ENCODE results near the gene TPCN2. TPM values are rescaled to one million over a fixed set of nuclear protein-coding genes. Genes with fewer than 3 reads are reported as not detected.

The TPCN2 gene
- total and polyA plus RNA-seq, 5 experiments from 2014 or later = 3.8 to 27.2 (median 6.3) TPM

DNA sequence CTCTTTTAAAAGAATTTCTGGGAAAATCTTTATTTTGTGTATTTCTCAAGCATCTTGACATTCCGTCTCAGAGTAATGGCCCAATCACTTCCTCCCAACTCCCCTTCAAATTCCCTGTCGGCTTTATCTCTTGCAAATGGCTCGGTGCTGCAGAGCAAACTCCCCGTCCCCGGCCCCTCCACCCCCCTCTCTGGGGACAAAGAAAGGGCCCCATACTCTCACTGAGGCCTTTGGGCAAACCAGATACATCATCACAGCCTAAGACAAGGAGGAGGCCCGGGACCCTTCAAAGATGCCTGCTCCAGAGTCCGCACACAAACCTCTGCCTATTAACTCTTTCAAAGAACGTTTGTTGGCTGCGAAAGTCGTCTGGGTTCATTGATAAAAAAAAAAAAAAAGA lies 103.1 kb downstream of the TPCN2 start:
- Mint-ChIP-seq H3K27me3 (peaks cover 0 to 5% (median 0%) of the 10 kb centered on the region in 5 donors), H3K4me1 (peaks cover 0 to 11% (median 7%) of the 10 kb centered on the region in 4 donors), H3K27ac (no peak overlapping the region), H3K9me3 (peaks cover 0 to 18% (median 7%) of the 10 kb centered on the region in 9 donors), H3K4me3 (no peak overlapping the region), H3K36me3 (peaks cover 2 to 6% (median 5%) of the 10 kb centered on the region in 3 donors)
- ATAC-seq (no peak), DNase-seq (no peak)
- POLR2A ChIA-PET = no interaction called here

DNA sequence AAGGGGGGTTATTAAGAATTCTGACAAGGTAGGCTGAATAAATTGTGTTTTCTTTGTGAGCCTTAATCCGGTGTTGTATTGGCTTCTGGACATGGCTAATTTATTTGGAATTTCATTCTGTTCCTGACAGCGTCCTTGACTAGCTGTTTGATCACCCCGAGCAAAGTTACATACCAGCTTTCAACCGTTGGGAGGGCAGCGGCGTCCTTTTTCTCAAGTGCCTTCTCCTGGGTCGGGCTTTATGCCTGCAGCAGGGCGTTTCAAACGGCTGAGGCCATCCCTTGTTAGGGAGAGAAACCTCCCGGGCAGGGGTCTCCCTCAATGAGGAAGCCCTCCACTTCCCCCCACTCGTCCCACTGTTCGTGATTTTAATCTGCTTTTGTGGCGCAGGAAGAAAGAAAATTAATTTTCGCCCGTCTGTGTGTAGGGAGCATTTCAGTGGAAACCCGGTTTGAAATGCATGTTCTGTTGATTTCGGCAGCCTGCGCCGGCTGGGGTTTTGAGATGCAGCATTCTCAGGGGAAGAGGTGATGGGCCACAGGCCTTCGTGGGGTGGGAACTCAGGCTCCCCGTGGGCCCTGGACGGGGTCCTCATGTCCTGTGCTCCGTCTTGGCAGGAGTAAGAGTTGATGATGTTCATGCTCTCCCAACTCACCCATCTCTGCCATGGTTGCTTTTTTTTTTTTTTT lies 104.1 kb downstream of the TPCN2 start:
- no peak for ATAC-seq
- Mint-ChIP-seq H3K36me3 (peaks cover 0 to 4% (median 2%) of the 10 kb centered on the region in 3 donors), H3K27me3 (peaks cover 0 to 5% (median 0%) of the 10 kb centered on the region in 5 donors), H3K9me3 (peaks cover 0 to 18% (median 4%) of the 10 kb centered on the region in 9 donors), H3K4me1 (peaks cover 0 to 13% (median 7%) of the 10 kb centered on the region in 4 donors), H3K4me3 (no peak overlapping the region), H3K27ac (no peak overlapping the region)
- POLR2A ChIA-PET = interaction anchor here (0.8 kb wide), 1 partner anchor 13 kb away, joined by 7 read pairs; no protein-coding TSS in a partner anchor
- no peak for DNase-seq

DNA sequence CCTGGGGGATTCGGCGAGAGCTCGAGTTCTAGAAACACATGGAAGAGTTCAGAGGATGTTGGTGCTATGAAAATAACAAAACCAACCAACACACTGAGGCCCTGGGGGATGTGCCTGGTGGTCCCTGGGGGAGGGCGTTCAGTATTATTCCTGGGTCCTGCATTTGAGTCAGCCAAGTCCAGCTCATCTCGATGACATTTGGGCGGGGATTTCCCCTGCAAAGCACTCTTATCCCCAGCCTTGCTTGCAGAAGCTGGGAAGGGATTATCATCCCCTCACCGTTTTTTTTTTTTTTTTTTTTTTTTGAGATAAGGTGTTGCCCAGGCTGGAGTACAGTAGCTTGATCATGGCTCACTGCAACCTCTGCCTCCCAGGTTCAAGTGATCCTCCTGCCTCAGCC lies 104.9 kb downstream of the TPCN2 start:
- POLR2A ChIA-PET = interaction anchor here (0.8 kb wide), 1 partner anchor 13 kb away, joined by 7 read pairs; no protein-coding TSS in a partner anchor
- DNase-seq = no peak
- no peak overlapping the region for H3K27ac Mint-ChIP-seq
- no peak overlapping the region for H3K4me3 Mint-ChIP-seq
- H3K36me3 Mint-ChIP-seq = peaks cover 0 to 3% (median 2%) of the 10 kb centered on the region in 3 donors
- H3K9me3 Mint-ChIP-seq = peaks cover 0 to 15% (median 2%) of the 10 kb centered on the region in 9 donors
- no peak for ATAC-seq
- H3K4me1 Mint-ChIP-seq = peaks cover 0 to 11% (median 5%) of the 10 kb centered on the region in 4 donors
- H3K27me3 Mint-ChIP-seq = peaks cover 0 to 5% (median 0%) of the 10 kb centered on the region in 5 donors

DNA sequence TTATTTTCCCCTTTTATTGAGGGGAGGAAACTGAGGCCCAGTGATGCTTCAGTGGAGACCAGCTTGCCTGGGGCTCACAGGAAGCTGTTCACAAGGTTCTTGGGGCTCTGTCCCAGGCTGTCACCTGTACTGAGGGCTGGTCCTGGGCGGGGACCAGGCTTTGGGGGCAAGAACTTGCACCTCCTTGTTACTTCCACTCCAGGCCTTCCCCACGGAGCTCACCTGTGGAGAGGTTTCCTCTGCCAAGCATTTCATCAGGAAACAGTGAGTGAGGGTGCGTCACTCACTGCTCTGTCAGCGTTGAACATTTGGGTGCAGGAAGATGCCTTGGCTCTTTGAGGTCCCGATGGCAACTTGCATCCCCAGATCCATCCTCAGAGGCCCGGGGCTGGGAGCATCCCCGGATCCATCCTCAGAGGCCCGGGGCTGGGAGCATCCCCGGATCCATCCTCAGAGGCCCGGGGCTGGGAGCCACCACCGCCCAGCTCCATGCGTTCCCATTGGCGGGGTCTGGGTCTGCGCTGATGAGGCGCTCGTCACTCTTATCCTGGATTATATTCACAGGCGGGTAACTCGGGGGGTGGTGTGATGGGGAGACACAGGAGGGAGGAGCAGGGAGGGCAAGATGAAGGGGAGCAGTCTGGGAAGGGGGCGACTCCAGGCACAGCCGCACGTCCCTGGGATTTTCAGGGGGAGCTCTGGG lies 105.6 kb downstream of the TPCN2 start:
- Mint-ChIP-seq H3K27me3 (peaks cover 0 to 7% (median 0%) of the 10 kb centered on the region in 5 donors), H3K27ac (no peak overlapping the region)

DNA sequence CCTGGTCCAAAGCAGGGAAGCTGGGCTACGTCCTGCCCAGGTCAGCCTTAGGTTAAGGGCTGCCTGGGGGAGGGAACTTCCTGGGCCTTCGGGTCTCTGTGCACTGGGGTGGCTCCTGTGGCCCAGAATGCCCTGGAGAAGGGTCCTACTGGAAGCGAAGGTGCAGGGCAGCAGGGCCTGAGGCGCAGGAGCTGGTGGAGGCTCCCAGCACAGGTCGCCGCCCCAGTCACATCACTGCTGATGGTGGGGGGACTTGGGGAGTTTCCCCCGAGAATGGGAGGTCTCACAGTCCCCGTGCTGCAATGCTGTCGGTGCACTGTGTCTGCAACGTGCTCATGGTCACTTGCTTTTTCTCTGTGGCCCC lies 106.2 kb downstream of the TPCN2 start:
- Mint-ChIP-seq H3K9me3 (peaks cover 0 to 10% (median 0%) of the 10 kb centered on the region in 9 donors), H3K4me3 (no peak overlapping the region), H3K27me3 (peaks cover 0 to 9% (median 0%) of the 10 kb centered on the region in 5 donors), H3K4me1 (peaks cover 0 to 7% (median under 1%) of the 10 kb centered on the region in 4 donors), H3K36me3 (peaks cover 0 to 3% (median 0%) of the 10 kb centered on the region in 3 donors), H3K27ac (no peak overlapping the region)
- ATAC-seq (no peak), DNase-seq (no peak)
- POLR2A ChIA-PET = no interaction called here

More for the DNA sequence above, 105.6 kb downstream of the TPCN2 start:
- Mint-ChIP-seq H3K36me3 (peaks cover 0 to 3% (median 0%) of the 10 kb centered on the region in 3 donors), H3K4me3 (no peak overlapping the region), H3K4me1 (peaks cover 0 to 7% (median under 1%) of the 10 kb centered on the region in 4 donors), H3K9me3 (peaks cover 0 to 10% (median 0%) of the 10 kb centered on the region in 9 donors)
- DNase-seq (no peak), ATAC-seq (no peak)
- POLR2A ChIA-PET = no interaction called here

DNA sequence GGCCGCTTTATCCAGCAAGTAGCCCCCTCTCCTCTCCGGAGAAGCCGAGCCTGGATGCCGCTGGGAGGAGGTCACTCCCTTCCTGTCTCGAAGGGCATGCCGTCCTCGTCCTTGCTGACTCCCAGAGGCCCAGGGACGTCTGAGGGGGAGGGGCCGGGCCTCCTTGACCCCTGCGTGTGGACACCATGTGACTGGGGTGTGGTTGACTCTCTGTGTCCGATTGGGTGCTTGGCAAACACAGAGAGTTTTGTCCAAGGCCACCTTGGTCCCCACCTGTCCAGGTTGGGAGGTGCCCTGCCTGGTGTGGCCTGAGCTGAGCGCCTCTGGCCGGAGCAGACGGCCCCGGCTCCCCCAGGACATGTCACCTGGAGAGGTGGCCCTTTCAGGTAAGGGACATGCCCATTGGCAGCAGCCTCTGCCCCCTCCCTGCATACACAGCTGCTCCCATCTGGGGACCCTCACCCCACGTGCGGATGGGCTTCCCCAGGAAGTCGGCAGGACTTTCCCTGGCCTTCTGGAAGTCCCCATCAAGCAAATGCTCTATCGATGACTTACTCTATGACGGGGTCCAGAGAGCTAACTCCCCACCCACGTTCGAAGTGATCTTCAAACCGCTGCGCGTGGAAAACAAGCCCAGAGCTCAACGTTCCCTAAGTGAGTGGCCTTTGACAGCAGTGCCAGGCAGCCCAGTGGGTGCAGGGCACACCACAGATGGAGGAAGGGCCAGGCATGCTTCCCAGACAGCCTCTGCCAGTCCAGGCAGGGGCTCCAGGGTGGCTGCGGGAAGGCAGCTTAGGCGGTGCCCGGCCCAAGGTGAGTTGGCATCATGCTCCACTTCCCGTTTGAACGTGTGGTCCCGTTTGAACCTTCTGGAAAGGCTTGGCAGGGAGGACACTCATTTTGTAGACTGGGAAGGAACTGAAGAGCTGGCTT lies 106.8 kb downstream of the TPCN2 start, which contains the start of gene SMIM38:
Gene SMIM38, plus strand, starts transcription at position 634 of the 933 bp plus-strand sequence. CDS start 1,912 bp downstream, outside the sequence.
- POLR2A ChIA-PET = no interaction called here
- Mint-ChIP-seq H3K4me3 (no peak within 1 kb of the TSS), H3K4me1 (peaks cover 0 to 7% (median under 1%) of the 10 kb centered on the region in 4 donors), H3K27me3 (peaks cover 0 to 9% (median 0%) of the 10 kb centered on the region in 5 donors), H3K36me3 (no peaks in the 10 kb centered on the region), H3K27ac (no peak within 1 kb of the TSS), H3K9me3 (peaks cover 0 to 4% (median 0%) of the 10 kb centered on the region in 9 donors)
- DNase-seq (no peak), ATAC-seq (no peak)

DNA sequence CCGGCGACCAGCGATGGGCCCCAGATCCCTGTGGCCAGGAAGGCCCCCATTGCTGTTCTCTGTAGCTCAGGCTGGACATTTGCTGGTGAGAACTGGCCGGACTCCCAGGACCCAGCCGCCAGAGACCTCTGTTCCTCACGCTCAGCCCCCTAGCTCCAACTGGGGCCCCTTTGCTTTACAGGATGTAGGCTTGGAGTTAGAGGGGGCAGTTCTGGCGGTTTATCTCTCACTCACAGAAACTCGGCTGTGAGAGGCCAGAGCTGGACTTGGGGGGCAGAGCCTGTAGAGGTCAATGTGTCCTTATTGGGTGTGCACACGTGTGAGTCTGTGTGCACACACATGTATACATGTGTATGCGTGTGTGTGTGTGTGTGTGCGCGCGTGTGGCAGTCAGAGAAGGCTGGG lies 107.5 kb downstream of the TPCN2 start:
- H3K27ac Mint-ChIP-seq = no peak overlapping the region
- ATAC-seq (no peak), DNase-seq (no peak)
- peaks cover 0 to 9% (median 0%) of the 10 kb centered on the region in 5 donors for H3K27me3 Mint-ChIP-seq
- no peaks in the 10 kb centered on the region for H3K36me3 Mint-ChIP-seq
- H3K9me3 Mint-ChIP-seq = no peaks in the 10 kb centered on the region
- no peak overlapping the region for H3K4me3 Mint-ChIP-seq
- POLR2A ChIA-PET = no interaction called here
- H3K4me1 Mint-ChIP-seq = peaks cover 0 to 7% (median under 1%) of the 10 kb centered on the region in 4 donors

DNA sequence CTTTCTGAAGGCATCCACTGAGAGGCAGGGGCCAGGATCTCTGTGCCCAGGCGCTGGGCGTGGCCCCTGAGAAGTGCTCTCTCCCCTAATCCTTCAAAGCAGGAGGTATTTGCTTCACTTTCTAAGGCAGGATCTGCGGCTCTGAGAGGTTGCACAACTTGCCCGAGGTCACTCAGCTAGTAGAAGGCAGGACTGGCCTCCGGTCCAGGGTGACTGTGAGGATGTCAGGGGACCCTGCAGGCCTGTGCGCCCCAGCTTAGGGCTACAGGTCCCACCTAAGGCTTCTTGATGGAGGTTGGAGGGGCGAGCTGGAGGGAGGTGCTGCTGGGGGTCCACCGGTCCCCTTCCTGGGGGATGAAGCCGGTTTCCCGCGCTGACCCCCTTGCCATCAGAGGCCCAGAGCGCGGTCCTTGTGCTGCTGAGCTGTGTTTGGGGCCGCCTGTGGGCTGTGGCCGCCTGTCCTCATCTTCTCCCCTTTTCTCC lies 108.0 kb downstream of the TPCN2 start:
- POLR2A ChIA-PET = no interaction called here
- no peak for ATAC-seq
- H3K9me3 Mint-ChIP-seq = no peaks in the 10 kb centered on the region

DNA sequence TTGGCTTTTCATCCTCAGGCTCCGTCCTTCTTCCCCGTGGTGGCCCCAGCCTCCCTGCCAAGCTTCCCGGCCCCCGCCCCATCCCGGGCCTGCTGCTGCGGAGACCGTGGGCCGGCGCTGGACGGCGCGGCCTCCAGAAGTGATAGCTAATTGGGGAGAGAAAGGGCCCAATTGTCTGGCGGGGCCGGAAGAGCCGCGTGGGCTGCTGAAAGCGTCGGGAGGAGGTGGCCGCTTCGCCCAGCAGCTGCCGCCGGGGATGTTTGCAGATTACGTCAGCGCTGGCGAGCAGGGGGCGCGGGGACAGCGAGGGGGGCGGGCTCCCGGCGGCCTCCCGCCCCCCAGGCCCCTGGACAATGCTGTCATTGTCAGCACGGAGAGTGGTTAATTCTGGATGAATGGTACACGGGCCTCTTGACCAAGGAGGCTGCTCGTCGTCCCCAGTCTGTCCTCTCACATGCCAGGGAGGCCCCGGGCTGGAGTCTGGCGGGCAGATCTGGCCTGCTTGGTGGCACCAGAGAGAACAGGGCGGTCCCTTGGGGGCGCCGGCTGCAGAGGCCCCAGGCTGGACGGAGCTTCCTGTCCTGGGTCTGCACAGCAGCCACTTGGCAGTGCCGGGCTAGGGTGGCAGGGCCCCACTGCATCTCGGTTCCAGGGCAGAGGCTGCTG lies 108.6 kb downstream of the TPCN2 start:
- peaks cover 0 to 9% (median 0%) of the 10 kb centered on the region in 5 donors for H3K27me3 Mint-ChIP-seq
- no peak for DNase-seq
- POLR2A ChIA-PET = no interaction called here
- peaks cover 0 to 2% (median 0%) of the 10 kb centered on the region in 9 donors for H3K9me3 Mint-ChIP-seq
- peaks cover 0 to 7% (median under 1%) of the 10 kb centered on the region in 4 donors for H3K4me1 Mint-ChIP-seq
- ATAC-seq = no peak
- H3K27ac Mint-ChIP-seq = no peak overlapping the region
- peaks cover 0 to 10% (median 0%) of the 10 kb centered on the region in 3 donors for H3K36me3 Mint-ChIP-seq
- H3K4me3 Mint-ChIP-seq = no peak overlapping the region

More for the DNA sequence above, 108.0 kb downstream of the TPCN2 start:
- H3K27ac Mint-ChIP-seq = no peak overlapping the region
- peaks cover 0 to 9% (median 0%) of the 10 kb centered on the region in 5 donors for H3K27me3 Mint-ChIP-seq
- peaks cover 0 to 5% (median 0%) of the 10 kb centered on the region in 3 donors for H3K36me3 Mint-ChIP-seq
- DNase-seq = no peak
- no peak overlapping the region for H3K4me3 Mint-ChIP-seq
- peaks cover 0 to 7% (median under 1%) of the 10 kb centered on the region in 4 donors for H3K4me1 Mint-ChIP-seq

DNA sequence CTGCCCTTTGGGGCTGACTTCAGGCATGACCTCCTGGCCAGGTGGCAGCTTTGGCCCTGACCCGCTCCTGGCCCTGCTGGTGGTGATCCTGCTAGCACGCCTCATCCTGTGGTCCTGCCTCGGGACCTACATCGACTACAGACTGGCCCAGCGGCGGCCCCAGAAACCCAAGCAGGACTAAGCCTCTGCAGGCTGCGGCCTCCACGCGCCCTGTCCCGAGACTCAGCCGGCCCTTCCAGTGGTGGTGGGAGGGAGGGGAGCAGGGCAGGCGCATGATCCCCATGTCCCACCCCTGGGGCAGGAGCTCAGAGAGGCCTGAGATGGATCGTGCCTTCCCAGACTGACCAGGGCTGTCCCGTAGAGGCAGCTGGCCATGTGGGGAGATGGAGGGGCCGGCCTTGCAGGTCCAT lies 109.1 kb downstream of the TPCN2 start:
- peaks cover 0 to 7% (median under 1%) of the 10 kb centered on the region in 4 donors for H3K4me1 Mint-ChIP-seq
- peaks cover 0 to 8% (median 2%) of the 10 kb centered on the region in 9 donors for H3K9me3 Mint-ChIP-seq
- H3K4me3 Mint-ChIP-seq = no peak overlapping the region
- ATAC-seq (no peak), DNase-seq (no peak)
- POLR2A ChIA-PET = no interaction called here
- no peak overlapping the region for H3K27ac Mint-ChIP-seq
- peaks cover 0 to 9% (median 0%) of the 10 kb centered on the region in 5 donors for H3K27me3 Mint-ChIP-seq
- H3K36me3 Mint-ChIP-seq = peaks cover 0 to 15% (median 0%) of the 10 kb centered on the region in 3 donors

DNA sequence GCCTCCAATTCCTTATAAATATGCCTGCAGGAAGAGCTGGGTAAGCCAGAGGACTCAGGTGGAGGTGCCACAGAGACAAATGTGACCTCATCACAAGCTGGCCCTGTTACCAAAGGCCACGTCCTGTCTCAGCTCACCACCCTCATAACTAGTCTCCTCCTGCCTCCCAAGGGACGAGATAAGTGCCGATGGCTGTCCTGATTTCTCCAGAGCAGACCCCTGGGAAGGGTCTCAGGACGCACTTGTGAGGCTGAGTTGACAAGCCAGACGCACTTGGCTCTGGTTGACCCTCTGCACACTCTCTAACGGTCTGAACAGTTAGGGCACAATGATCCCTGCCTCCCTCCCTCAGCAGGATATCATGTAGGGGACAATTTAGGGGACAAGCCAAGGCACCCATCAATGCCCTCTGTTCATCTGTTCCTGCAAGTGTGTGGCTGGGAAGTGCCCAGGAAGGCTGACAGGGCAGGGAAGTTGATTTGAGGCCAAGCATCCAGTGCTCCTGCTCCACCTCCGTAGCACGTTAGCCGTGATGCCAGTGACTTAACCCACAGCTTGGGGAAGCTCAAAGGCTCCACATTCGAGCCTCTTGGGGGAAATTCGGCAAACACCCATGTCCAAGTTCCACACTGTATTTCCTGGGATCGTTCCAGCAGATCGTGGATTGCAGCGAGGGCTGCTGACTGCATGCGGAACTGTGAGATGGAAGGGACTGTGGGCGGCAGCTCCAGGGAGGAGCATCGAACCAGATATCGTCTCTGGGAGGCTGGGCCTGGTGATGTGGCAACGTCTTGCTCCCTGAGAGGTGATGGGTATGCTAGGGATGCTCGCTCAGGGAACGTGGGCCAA lies 109.8 kb downstream of the TPCN2 start:
- Mint-ChIP-seq H3K36me3 (peaks cover 0 to 21% (median 0%) of the 10 kb centered on the region in 3 donors), H3K27me3 (peaks cover 0 to 9% (median 0%) of the 10 kb centered on the region in 5 donors), H3K9me3 (peaks cover 0 to 15% (median 4%) of the 10 kb centered on the region in 9 donors), H3K4me1 (peaks cover 0 to 7% (median under 1%) of the 10 kb centered on the region in 4 donors), H3K27ac (no peak overlapping the region), H3K4me3 (no peak overlapping the region)
- ATAC-seq = no peak
- POLR2A ChIA-PET = no interaction called here
- DNase-seq = no peak

Data from naive thymus-derived CD8-positive, alpha-beta T cell (primary cell).